Erythroblast (primary cell): ENCODE measurements around the gene MEF2B.

Source experiments
- DNase-seq, 2 experiments: peaks; one replicate each; lab custom pipeline; 2025; lab: John Stamatoyannopoulos, UW
- GATA1 ChIP-seq: IDR thresholded peaks from 2 replicates; pipeline ENCODE4 v1.6.1; 2011; ENCODE audit warnings: low read depth, mild to moderate bottlenecking, control low read depth, low read length, moderate library complexity
- POLR2A ChIP-seq: IDR thresholded peaks from 2 replicates; pipeline ENCODE4 v1.6.1; 2011; ENCODE audit warnings: mild to moderate bottlenecking, low read length

The MEF2B gene

DNA sequence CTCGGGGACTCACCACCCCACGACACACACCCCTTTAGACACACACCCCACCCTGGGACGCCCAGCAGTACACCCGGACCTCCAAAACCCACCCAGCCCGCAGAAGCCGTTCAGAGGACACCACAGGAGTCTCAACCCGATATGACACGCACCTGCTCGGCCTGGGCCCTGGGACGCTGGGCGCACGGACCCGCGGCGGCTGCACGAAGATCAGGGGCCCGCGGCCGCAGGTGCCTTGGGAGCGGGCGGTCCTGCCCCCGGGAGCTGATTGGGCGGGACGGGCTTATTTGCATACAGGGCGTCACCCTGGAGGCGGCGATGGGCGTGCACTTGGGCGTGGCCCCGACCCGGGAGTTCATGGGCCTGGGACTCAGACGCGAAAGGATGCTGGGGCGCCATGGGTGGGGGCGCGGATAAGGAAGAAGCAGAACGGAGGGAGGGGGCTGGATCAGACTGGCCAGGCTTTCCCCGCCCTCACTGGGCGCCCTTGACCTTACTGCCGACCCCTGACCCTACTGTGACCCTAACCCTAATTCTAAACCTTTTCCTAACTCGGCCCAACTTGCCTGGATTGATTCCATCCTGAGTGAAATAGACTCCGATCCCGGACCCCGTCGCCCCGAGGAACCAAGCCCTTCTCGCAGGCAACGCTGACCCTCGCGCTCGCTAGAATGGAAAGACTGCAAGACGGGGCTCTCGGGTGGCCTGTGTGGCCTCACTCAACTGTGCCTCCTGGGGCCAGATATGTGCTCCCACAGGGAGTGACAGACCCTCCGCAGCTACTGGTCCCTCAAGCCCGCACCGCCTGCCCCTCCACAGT is at the start of gene MEF2B:
TSS of gene MEF2B (minus strand) at position 211 of the 820 bp plus-strand sequence. CDS start 19,528 bp downstream, outside the sequence.
- peak; percentile 86 to 90 for DNase-seq
- TF ChIP-seq GATA1 (no peak), POLR2A (no peak)

DNA sequence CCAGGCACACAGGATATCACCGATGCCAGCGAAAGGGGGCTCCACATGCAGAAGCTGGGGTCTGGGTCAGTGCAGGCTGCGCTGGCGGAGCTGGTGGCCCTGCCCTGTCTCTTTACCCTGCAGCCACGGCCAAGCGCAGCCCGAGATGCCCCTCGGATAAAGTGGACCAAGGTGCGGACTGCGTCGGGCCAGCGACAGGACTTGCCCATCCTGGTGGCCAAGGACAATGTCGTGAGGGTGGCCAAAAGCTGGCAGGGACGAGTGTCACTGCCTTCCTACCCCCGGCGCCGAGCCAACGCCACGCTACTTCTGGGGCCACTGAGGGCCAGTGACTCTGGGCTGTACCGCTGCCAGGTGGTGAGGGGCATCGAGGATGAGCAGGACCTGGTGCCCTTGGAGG is 48.8 kb upstream of the MEF2B start:
- TF ChIP-seq POLR2A (no peak), GATA1 (no peak)
- no peak for DNase-seq

DNA sequence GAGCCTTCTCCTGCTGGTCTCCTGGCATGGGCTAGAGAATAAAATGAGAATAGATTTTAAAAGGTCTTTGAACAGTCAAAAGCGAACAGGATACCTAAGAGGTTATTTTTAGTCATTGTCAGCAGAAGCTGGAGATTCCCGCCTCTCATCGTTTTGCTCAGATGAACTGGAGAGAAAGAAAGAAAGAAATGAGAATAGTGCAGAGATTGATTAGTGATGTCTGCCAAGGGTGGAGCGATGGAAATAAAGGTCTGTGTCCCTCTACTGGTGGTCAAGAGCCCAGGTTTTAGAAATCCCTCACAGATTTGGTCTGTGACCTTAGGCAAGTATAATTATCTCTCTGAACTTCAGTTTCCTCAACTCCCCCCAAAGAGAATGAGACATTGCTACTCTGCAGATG is 47.0 kb upstream of the MEF2B start:
- TF ChIP-seq GATA1 (no peak), POLR2A (no peak)
- peak in 1 of 2 experiments; percentile 18 for DNase-seq

DNA sequence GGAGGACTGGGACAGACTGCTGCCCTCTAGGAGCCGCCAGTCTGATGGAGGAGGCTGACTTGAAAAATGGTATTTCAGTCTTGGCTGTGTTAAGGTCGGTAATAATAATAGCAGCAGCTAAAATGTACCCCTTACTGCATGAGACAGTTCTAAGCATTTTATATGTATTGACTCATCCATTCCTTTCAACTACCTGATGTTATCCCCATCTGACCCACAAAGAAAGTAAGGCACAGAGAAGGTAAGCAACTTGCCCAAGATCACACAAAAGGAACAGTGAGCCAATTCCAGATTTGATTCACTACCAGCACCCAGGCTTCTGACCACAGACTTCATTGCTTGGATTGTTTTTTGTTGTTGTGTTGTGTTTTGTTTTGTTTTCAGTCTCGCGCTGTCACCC is 45.7 kb upstream of the MEF2B start:
- TF ChIP-seq POLR2A (no peak), GATA1 (no peak)
- DNase-seq = no peak

DNA sequence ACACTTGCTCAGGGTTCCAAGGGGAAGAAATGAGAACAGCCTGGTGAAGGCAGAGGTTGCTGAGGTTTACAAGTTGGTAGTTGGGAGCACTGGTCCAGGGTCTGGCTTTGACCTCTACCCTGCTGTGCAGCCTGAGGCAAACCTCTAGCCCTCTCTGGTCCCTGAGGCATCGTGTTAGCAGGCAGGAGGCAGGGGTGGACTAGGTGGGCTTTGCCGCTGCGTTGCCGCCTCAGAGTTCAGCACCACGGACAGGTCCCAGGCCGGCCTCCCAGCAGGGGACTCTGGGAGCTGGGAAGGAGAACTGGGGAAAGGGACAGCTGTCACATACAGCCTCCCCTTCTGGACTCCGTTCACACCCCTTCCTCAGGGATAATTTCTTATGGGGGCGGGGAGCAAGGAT is 44.8 kb upstream of the MEF2B start:
- TF ChIP-seq POLR2A = no peak
- no peak for TF ChIP-seq GATA1
- peak; percentile 55 to 56 for DNase-seq

DNA sequence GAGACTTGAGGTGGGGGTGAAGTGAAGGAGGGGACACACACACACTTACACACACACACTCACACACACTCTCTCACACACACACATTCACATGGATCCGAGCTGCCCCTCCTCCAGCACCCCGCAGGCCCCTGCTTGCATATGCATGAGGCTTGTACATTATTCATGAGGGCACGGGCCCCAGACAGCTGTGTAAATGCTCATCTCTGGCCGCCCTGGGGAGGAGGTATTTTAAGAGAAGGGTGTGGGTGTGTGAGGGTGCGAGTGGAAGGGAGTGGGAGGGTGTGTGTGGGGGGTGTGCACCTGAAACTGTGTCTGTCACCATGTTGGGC is 44.1 kb upstream of the MEF2B start:
- no peak for DNase-seq
- TF ChIP-seq POLR2A (no peak), GATA1 (no peak)

DNA sequence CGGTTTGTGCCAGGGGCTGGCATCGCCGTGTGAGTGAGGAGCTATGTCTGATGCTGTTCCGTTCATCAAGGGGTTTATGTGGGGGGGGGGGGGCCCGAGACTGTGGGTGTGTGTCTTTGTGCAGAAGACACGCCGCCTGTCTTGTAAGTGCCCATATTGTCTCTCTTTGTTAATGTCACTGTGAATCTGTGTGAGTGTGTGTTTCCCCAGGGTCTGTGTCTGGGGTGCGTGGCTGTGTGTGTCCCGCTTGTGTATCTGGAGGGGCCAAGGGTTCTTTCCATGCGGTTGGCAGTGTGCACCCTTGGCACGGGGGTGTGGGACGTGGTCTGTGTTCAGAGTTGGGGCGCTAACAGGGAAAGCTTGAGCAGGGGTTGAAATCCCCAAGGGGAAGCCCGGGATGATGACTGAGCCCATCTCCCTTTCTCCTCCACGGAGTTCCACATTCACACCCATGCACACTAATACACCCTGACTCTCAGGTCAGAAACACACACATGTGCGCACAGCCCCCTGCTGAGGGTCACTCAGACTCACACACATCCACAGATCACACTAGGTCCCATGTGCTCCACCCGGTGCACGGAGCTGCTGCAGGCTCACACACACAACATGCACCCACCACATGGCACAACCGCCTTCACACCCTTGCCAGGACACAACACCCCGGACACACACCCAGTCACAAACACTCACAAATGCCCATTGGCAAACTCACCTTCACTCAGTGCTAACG is 43.5 kb upstream of the MEF2B start:
- DNase-seq = no peak
- no peak for TF ChIP-seq POLR2A
- TF ChIP-seq GATA1 = no peak

DNA sequence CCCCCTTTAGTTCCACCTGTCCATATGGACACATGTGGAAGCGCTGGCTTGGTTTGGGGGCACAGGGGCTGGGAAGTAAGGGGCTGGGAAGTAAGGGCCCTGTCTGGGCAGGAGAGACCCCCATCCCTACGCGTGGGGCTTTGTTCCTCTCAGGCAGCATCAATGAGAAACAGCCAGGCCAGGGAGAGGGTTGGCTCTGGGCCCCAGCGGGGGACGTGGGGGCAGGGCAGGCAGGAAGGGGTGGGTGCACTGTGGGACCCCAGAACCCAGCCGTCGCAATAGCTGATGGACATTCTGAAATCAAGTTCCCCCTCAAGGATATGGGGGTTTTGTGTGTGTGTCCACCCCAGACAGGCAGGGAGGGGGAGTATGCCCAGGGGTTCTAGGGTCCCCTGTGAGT is 42.9 kb upstream of the MEF2B start:
- no peak for DNase-seq
- TF ChIP-seq GATA1 (no peak), POLR2A (no peak)

DNA sequence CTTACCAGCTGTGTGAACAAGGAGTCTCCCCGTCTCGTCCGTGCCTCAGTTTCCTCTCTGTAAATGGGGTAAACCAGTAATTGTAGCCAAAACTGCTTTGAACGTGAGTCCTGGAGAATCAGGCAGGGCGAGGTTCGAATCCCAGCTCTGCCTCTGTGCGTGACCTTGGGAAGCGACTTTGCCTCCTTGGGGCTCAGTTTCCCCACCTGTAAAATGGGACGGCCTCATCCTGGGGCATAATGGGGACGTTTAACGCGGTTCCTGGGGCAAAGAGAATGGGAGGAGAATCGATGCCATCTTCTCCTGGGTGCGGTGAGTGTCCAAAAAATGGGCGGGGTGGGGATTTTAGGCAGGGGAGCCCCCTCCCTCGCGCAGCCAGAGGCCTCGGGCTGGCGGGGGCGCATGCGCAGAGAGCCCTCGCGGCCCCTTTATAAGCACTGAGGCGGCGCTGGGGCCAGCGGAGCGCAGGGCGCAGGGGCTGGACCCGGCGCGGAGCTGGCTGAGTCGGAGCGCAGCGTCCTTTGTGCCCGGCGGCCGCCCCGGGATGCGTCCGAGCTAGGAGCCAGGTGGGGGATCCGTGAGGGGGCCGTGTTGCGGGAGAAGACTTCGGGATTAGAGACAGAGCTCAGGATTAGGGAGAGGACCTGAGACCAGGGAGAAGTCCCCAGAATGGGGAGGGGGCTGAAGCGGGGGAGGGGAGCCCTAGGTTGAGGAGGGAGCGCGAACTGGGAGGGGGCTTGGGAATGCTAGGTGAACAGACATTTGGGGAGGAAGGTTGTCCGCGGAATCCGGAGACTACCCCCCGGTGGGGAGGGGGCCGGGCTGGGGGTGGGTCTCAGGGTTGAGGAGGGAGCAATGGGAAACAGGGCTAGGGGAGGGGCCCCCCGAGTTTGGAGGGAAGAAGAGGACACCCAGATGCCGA is 41.7 kb upstream of the MEF2B start, which contains the start of gene NCAN:
TSS of gene NCAN (plus strand) at position 460 of the 922 bp plus-strand sequence. CDS start 4,996 bp downstream, outside the sequence.
- TF ChIP-seq GATA1 = no peak
- no peak for TF ChIP-seq POLR2A
- no peak for DNase-seq

DNA sequence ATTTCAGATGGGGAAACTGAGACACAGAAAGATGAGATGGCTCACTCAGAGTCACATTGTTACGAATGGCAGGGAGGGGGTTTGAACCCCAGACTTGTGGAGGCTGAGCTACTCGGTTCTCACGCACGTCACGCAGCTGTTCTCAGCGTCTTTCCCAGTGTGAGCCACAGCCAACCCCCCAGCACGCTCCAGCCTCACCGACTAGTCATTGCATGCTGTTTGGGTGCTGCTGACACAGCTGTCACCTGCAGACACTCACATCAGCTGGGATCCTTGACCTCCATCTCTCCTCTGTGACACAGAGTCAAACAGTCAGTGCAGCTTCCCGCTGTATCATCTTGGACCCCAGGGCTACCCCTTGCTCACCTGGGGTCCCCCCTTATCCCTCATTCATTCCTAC is 39.3 kb upstream of the MEF2B start:
- TF ChIP-seq POLR2A (no peak), GATA1 (no peak)

DNA sequence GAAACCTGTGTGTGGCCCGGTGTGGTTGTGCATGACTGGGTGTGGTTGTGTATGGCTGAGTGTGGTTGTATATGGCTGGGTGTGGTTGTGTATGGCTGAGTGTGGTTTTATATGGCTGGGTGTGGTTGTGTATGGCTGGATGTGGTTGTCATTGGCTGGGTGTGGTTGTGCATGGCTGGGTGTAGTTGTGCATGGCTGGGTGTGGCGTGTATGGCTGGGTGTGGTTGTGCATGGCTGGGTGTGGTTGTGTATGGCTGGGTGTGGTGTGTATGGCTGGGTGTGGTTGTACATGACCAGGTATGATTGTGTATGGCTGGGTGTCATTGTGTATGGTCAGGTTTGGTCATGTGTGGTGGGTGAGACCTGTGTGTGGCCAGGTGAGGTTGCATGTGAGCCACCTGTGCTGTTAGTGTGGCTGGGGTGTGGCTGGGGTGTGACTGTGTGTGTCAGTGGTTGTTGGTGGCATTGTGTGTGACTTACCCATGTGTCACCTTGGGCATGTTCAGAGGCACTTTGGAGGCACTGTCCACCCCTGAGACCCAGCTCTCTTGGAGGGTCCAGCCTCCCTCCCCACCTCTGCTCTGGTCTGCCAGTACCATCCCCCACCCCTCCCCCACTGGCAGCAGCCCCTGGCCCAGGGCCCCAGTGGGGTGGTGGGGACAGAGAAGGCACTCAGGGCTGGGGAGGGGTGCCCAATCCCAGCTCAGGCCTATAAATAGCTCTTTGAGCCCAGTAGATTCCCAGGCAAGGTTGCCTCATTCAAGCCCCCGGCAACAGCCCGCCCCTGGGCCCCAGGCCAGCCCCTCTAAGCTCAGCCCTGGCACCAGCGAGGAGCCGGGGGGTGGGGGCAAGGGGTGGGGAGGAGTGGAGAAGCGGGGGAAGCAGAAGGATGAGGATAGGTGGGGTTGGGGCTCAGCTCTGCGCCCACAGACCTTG is 37.8 kb upstream of the MEF2B start:
- DNase-seq = peak; percentile 40 to 69
- TF ChIP-seq GATA1 (no peak), POLR2A (no peak)

More for the DNA sequence above, 39.3 kb upstream of the MEF2B start:
- DNase-seq = no peak

DNA sequence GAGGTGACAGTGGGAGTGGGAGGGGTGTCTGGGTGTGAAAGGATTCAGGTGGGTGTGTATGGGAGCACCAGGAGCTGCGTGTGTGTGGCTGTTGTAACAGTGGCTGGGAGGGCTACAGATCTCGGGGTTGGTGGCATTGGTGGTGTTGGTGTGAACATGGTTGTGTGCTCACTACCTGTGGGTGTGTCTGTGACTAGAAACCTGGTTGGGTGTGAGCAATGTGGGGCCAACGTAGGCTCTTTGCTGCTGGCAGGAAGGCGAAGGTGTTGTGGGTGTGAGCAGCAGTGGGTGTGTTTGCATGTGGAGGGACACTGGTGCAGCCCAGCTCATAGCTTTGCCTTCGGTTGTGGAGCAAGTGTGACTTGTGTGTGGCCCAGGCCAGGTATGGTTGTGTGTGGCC is 36.9 kb upstream of the MEF2B start:
- TF ChIP-seq POLR2A (no peak), GATA1 (no peak)
- DNase-seq = no peak
